HuH-7.5 (cell line): ENCODE results near the gene CYP27A1.

Experiments used
- DNase-seq: peaks from one replicate; pipeline ENCODE4 v3.0.0; 2011; ENCODE audit warnings: low spot score

Gene CYP27A1

GRCh38 chr2:218858671-218859555 is 77.0 kb downstream of the CYP27A1 start:
- DNase-seq = no peak

- DNase-seq = no peak
Measured at GRCh38 chr2:218859556-218859987, 77.6 kb downstream of the CYP27A1 start, which contains the start of gene WNT6. Gene WNT6 (plus strand): TSS chr2:218859805. CDS start chr2:218860038, 233 bp downstream.

GRCh38 chr2:218859988-218860831 is 78.3 kb downstream of the CYP27A1 start:
- no peak for DNase-seq

- peak; percentile 61 for DNase-seq
Measured at GRCh38 chr2:218860950-218861381, 79.0 kb downstream of the CYP27A1 start.

- no peak for DNase-seq
Measured at GRCh38 chr2:218861645-218862318, 79.8 kb downstream of the CYP27A1 start.

- no peak for DNase-seq
Measured at GRCh38 chr2:218863021-218863520, 81.1 kb downstream of the CYP27A1 start.
